Kidney (tissue), 14 donors: ENCODE data around the gene EYA4. TPM values are rescaled to one million over a fixed set of nuclear protein-coding genes. Genes with fewer than 3 reads are reported as not detected.

Experiments used
- DNase-seq, 5 donors: peaks; one replicate each; pipeline ENCODE4 v3.0.0-alpha.2; 2013 to 2020
- FAIRE-seq: peaks from 2 replicates; lab custom pipeline; 2012; peaks lifted over from hg19 to GRCh38; lab: Jason Lieb, UNC
- H3K27ac ChIP-seq, 2 donors: one replicate each; pipeline ENCODE4 v1.7.0; 2013; ENCODE audit warnings: low read depth in 2 of 2, low read length in 2 of 2, inconsistent platforms in 1 of 2
- H3K27me3 ChIP-seq: one replicate; pipeline ENCODE4 v1.7.1; 2013; ENCODE audit warnings: low read length, inconsistent platforms; ENCODE audit not compliant: control insufficient read depth, insufficient read depth
- H3K36me3 ChIP-seq, 3 donors: one replicate each; pipeline versions ENCODE4 v1.7.0 to v1.7.1; 2013; ENCODE audit warnings: low read length in 3 of 3, control low read depth in 1 of 3, inconsistent platforms in 1 of 3; ENCODE audit not compliant: insufficient read depth in 3 of 3, control insufficient read depth in 2 of 3
- H3K4me1 ChIP-seq, 3 donors: one replicate each; pipeline versions ENCODE4 v1.7.0 to v1.7.1; 2013; ENCODE audit warnings: low read length in 3 of 3, inconsistent platforms in 1 of 3, low read depth in 1 of 3; ENCODE audit not compliant: control insufficient read depth in 2 of 3, insufficient read depth in 2 of 3
- H3K4me3 ChIP-seq, 3 donors: one replicate each; pipeline versions ENCODE4 v1.7.0 to v1.8.1; 2013; ENCODE audit warnings: low read length in 3 of 3, control low read depth in 1 of 3, inconsistent platforms in 1 of 3
- H3K9ac ChIP-seq, 3 donors: one replicate each; pipeline versions ENCODE4 v1.7.0 to v1.7.1; 2013; ENCODE audit warnings: low read length in 3 of 3, control low read depth in 1 of 3, inconsistent platforms in 1 of 3
- H3K9me3 ChIP-seq, 3 donors: one replicate each; pipeline versions ENCODE4 v1.7.0 to v1.7.1; 2013; ENCODE audit warnings: low read length in 3 of 3, control low read depth in 1 of 3, inconsistent platforms in 1 of 3; ENCODE audit not compliant: control insufficient read depth in 2 of 3, insufficient read depth in 1 of 3
- CTCF ChIP-seq: IDR thresholded peaks from 3 replicates; pipeline ENCODE4 v1.5.1; 2012; ENCODE audit warnings: mild to moderate bottlenecking, moderate library complexity, borderline replicate concordance; ENCODE audit not compliant: insufficient read depth; ENCODE audit errors: extremely low read depth
- intact Hi-C: fragments of 100-400 bp; cut with DNase I; formaldehyde crosslinking; loops from one replicate; pipeline ENCODE4 v1.11.1; 2022
- polyA plus RNA-seq: library from polyadenylated mRNA; stranded (reverse); fragments of 350-450 nt; fragmentation: Illumina TruSeq; extraction: RNeasy Lipid Tissue Mini Kit (QIAGEN cat#74804); gene quantifications from one replicate; pipeline ENCODE4 v1.2.3, GENCODE V29; 2014; ENCODE audit warnings: low read depth, low replicate concordance; ENCODE audit not compliant: insufficient read depth
- total RNA-seq: library from RNA; stranded (reverse); fragmentation: NEBNext Ultra II Directional; extraction: Animal tissue kit (Norgen Biotek cat#: 25700); gene quantifications from one replicate; pipeline ENCODE4 v1.2.1, GENCODE V29; 2021
- donor health status: control.
- donor health status: control.
- donor health status: control.
- donor health status: control.
- donor health status: control.
- donor health status: DM: yes; HTN: yes; CAD: no.
- donor health status: Normal renal cell carcinoma (clear cell type).

The EYA4 gene
- total and polyA plus RNA-seq, 2 donors from 2014 or later, result 0.99 to 5.0 TPM

GRCh38 chr6:133333852-133334251 is 92.7 kb downstream of the EYA4 start:
- DNase-seq (no peak), FAIRE-seq (no peak)
- H3K27me3 ChIP-seq, result no peaks in the 10 kb centered on the region
- no peaks in the 10 kb centered on the region for H3K36me3 ChIP-seq
- no peak overlapping the region for H3K27ac ChIP-seq
- no peak for TF ChIP-seq CTCF
- no peak overlapping the region for H3K9ac ChIP-seq
- no peaks in the 10 kb centered on the region for H3K4me1 ChIP-seq
- H3K4me3 ChIP-seq, result no peak overlapping the region
- intact Hi-C loops, result no loop called here
- no peaks in the 10 kb centered on the region for H3K9me3 ChIP-seq

GRCh38 chr6:133337308-133337707 is 96.2 kb downstream of the EYA4 start:
- DNase-seq, result no peak
- H3K36me3 ChIP-seq, result no peaks in the 10 kb centered on the region
- intact Hi-C loops, result no loop called here
- FAIRE-seq, result no peak
- H3K9me3 ChIP-seq, result no peaks in the 10 kb centered on the region
- TF ChIP-seq CTCF, result no peak
- no peak overlapping the region for H3K27ac ChIP-seq
- H3K4me1 ChIP-seq, result no peaks in the 10 kb centered on the region
- no peaks in the 10 kb centered on the region for H3K27me3 ChIP-seq
- no peak overlapping the region for H3K4me3 ChIP-seq
- no peak overlapping the region for H3K9ac ChIP-seq

- no peaks in the 10 kb centered on the region for H3K9me3 ChIP-seq
- H3K36me3 ChIP-seq, result no peaks in the 10 kb centered on the region
- no peak overlapping the region for H3K4me3 ChIP-seq
- no peaks in the 10 kb centered on the region for H3K4me1 ChIP-seq
- TF ChIP-seq CTCF, result no peak
- no peak overlapping the region for H3K27ac ChIP-seq
- FAIRE-seq (no peak), DNase-seq (no peak)
- no peaks in the 10 kb centered on the region for H3K27me3 ChIP-seq
- intact Hi-C loops, result no loop called here
- H3K9ac ChIP-seq, result no peak overlapping the region
Measured at GRCh38 chr6:133339543-133340384, 98.6 kb downstream of the EYA4 start.
